Gastrocnemius medialis (tissue), 4 donors: ENCODE measurements around the gene IGSF21. TPM values are rescaled to one million over a fixed set of nuclear protein-coding genes. Genes with fewer than 3 reads are reported as not detected.

Experiments used
- ATAC-seq, 2 donors: fragments of 150-250 bp; one replicate each; pipeline ENCODE4 v1.9.1; 2016
- DNase-seq, 2 donors: peaks; one replicate each; pipeline ENCODE4 v3.0.0-alpha.2; 2019
- H3K27ac ChIP-seq, 4 donors: fragments of 200-600 bp; sonication (generic); 1 replicate in 1 of 4; 2 replicates in 3 of 4; pipeline ENCODE4 v1.5.1; 2016 to 2018; ENCODE audit warnings: mild to moderate bottlenecking in 2 of 4, moderate library complexity in 1 of 4
- H3K27me3 ChIP-seq, 3 donors: fragments of 200-600 bp; sonication (generic) in 2 of 3; 1 replicate in 1 of 3; 2 replicates in 2 of 3; pipeline versions ENCODE4 v1.5.1 to v1.6.0; 2016 to 2019; ENCODE audit warnings: mild to moderate bottlenecking in 1 of 3, moderate library complexity in 1 of 3
- H3K36me3 ChIP-seq, 2 donors: fragments of 200-600 bp; sonication (generic) in 1 of 2; one replicate each; pipeline ENCODE4 v1.5.1; 2017 to 2018
- H3K4me1 ChIP-seq, 2 donors: fragments of 200-600 bp; sonication (generic) in 1 of 2; one replicate each; pipeline ENCODE4 v1.5.1; 2016 to 2017; ENCODE audit warnings: mild to moderate bottlenecking in 2 of 2
- H3K4me3 ChIP-seq, 4 donors: fragments of 200-600 bp; sonication (generic) in 3 of 4; 1 replicate in 1 of 4; 2 replicates in 3 of 4; pipeline ENCODE4 v1.5.1; 2016 to 2019; ENCODE audit warnings: mild to moderate bottlenecking in 2 of 4
- H3K9me3 ChIP-seq, 3 donors: fragments of 200-600 bp; sonication (generic) in 2 of 3; 1 replicate in 1 of 3; 2 replicates in 2 of 3; pipeline ENCODE4 v1.5.1; 2016 to 2019
- CTCF ChIP-seq, 5 experiments: fragments of 450-650 bp in 3 of 5; fragments of 200-600 bp in 2 of 5; sonication (generic) in 2 of 5; IDR thresholded peaks in 4 of 5; conservative IDR thresholded peaks in 1 of 5; 1 replicate in 4 of 5; 2 replicates in 1 of 5; pipeline ENCODE4 v1.5.1; 2016 to 2019; ENCODE audit warnings: antibody characterized with exemption in 5 of 5, mild to moderate bottlenecking in 3 of 5, moderate library complexity in 3 of 5
- POLR2A ChIP-seq, 2 donors: fragments of 450-650 bp; IDR thresholded peaks; one replicate each; pipeline ENCODE4 v1.6.1; 2017; ENCODE audit warnings: antibody characterized with exemption in 2 of 2, mild to moderate bottlenecking in 2 of 2, moderate library complexity in 2 of 2
- in situ Hi-C, 4 donors: fragments of 200-750 bp; cut with MboI; loops; one replicate each; pipeline versions ENCODE4 v1.15.0 to v1.8.0; 2017; ENCODE audit warnings: low sequenced_read_pairs in 4 of 4
- intact Hi-C: fragments of 100-400 bp; cut with DNase I; formaldehyde crosslinking; loops from one replicate; pipeline ENCODE4 v1.15.1; 2023; ENCODE audit warnings: low total_unique reads
- total RNA-seq, 4 donors: library from RNA; depleted of rRNA; stranded (reverse); fragments of >200 nt; gene quantifications; one replicate each; pipeline versions ENCODE4 v1.1.0 to v1.2.3, GENCODE V29; 2016

The IGSF21 gene
- total RNA-seq, 4 donors from 2014 or later = 0.32 to 0.66 (median 0.53) TPM

GRCh38 chr1:18408656-18409370 lies 301.2 kb downstream of the IGSF21 start:
- Histone ChIP-seq H3K27me3 (peaks cover 0 to 20% (median 7%) of the 10 kb centered on the region in 3 donors), H3K9me3 (no peaks in the 10 kb centered on the region), H3K27ac (no peak overlapping the region), H3K36me3 (no peaks in the 10 kb centered on the region), H3K4me3 (no peak overlapping the region), H3K4me1 (no peaks in the 10 kb centered on the region)
- intact Hi-C loops = no loop called here
- TF ChIP-seq CTCF (IDR thresholded peaks at IDR 0.05 in 4 of 5, conservative IDR thresholded peaks at IDR 0.05 in 1 of 5) (no peak), POLR2A (IDR thresholded peaks at IDR 0.05) (no peak)
- no peak for DNase-seq
- ATAC-seq = no peak
- in situ Hi-C loops = no loop called here

- ATAC-seq (no peak), DNase-seq (no peak)
- in situ Hi-C loops = no loop called here
- Histone ChIP-seq H3K9me3 (no peaks in the 10 kb centered on the region), H3K27ac (no peak overlapping the region), H3K4me1 (no peaks in the 10 kb centered on the region), H3K36me3 (no peaks in the 10 kb centered on the region), H3K4me3 (no peak overlapping the region), H3K27me3 (peaks cover 0 to 18% (median 5%) of the 10 kb centered on the region in 3 donors)
- intact Hi-C loops = no loop called here
- TF ChIP-seq CTCF (IDR thresholded peaks at IDR 0.05 in 4 of 5, conservative IDR thresholded peaks at IDR 0.05 in 1 of 5) (no peak), POLR2A (IDR thresholded peaks at IDR 0.05) (no peak)
These were observed 302.1 kb downstream of the IGSF21 start for GRCh38 chr1:18409609-18410237.

DNA sequence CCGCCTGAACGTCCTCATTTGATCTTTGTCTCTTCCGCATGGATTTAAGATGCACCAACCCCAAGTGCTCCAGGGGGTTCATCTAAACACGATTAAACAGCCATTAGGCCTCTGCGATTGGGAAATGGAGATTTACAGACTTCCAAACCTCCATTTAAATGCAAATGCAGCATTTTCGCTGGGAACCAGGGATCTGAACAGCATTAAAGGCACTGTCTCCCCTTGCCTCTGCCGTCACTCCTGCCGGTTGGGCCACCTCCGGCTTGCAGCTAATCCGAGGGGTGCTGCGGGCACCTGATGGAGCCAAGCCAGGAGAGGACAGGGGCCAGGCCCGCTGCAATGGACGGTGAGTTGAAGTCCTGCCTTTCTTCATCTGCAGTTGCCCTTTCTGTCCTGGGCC lies 302.8 kb downstream of the IGSF21 start:
- Histone ChIP-seq H3K4me1 (no peaks in the 10 kb centered on the region), H3K27ac (no peak overlapping the region), H3K27me3 (peaks cover 0 to 13% (median 5%) of the 10 kb centered on the region in 3 donors), H3K9me3 (no peaks in the 10 kb centered on the region), H3K4me3 (no peak overlapping the region), H3K36me3 (no peaks in the 10 kb centered on the region)
- no peak for DNase-seq
- in situ Hi-C loops (no loop called here), intact Hi-C loops (no loop called here)
- ATAC-seq = no peak
- TF ChIP-seq POLR2A (IDR thresholded peaks at IDR 0.05) (no peak), CTCF (IDR thresholded peaks at IDR 0.05 in 4 of 5, conservative IDR thresholded peaks at IDR 0.05 in 1 of 5) (no peak)

DNA sequence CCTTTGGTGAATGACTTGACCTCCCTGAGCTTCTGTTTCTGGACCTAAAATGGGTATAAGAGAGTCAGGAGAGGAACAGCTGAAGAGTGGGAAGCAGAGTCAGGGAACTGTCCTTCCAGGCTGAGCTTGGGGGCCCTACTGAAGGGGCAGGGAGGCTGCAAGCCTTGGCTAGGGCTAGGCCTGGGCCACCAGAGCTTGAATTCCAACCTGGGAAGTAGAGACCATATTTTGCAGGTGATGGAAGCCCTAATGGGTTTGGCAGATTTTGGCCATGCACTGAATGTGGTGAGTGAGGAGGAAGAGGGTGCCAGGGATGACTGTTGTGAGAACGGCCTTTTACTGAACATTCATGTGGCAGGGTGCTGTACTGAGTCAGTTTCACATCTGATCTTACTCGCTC lies 303.7 kb downstream of the IGSF21 start:
- intact Hi-C loops (no loop called here), in situ Hi-C loops (no loop called here)
- peaks cover 0 to 10% (median 5%) of the 10 kb centered on the region in 3 donors for H3K27me3 ChIP-seq
- ATAC-seq (no peak), DNase-seq (no peak)
- no peaks in the 10 kb centered on the region for H3K36me3 ChIP-seq
- TF ChIP-seq CTCF (IDR thresholded peaks at IDR 0.05 in 4 of 5, conservative IDR thresholded peaks at IDR 0.05 in 1 of 5) = no peak
- TF ChIP-seq POLR2A (IDR thresholded peaks at IDR 0.05) = no peak
- H3K9me3 ChIP-seq = no peaks in the 10 kb centered on the region
- H3K4me3 ChIP-seq = no peak overlapping the region
- H3K27ac ChIP-seq = no peak overlapping the region
- no peaks in the 10 kb centered on the region for H3K4me1 ChIP-seq
